NCI-H2081 (cell line): ENCODE results near the gene HDAC1.
"Not testable (repeated sequence)": the region's sequence is repeated elsewhere in the genome, so short reads cannot be mapped to it uniquely, and the experiment has no call there.

ENCODE experiments used
- DNase-seq, 2 experiments: peaks; one replicate each; lab custom pipeline; 2025; lab: John Stamatoyannopoulos, UW

HDAC1 gene

DNA sequence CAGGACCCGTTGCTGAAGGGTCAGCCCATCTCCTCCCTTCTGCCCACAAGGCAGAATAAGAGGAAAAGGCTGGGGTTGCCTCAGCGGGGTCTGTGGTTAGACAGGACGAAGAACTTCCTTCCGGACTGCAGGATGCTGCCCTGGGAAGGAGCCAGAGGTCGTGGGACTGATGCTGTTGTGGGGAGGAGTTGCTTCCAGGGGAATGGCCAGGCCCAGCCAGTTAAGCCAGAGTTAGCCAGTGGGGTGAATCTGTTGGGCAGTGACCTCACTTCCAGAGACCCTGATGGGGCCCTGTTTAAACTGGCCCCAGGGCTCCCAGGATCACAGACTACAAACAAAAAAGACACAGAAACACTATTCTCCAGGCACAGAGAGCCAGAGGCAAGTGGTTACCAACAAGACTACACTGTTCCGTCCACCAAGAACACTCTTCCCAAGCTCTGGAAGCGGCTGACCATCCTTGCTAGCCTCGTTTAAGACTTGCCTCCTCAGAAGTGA is 57.4 kb downstream of the HDAC1 start:
- no peak for DNase-seq

DNA sequence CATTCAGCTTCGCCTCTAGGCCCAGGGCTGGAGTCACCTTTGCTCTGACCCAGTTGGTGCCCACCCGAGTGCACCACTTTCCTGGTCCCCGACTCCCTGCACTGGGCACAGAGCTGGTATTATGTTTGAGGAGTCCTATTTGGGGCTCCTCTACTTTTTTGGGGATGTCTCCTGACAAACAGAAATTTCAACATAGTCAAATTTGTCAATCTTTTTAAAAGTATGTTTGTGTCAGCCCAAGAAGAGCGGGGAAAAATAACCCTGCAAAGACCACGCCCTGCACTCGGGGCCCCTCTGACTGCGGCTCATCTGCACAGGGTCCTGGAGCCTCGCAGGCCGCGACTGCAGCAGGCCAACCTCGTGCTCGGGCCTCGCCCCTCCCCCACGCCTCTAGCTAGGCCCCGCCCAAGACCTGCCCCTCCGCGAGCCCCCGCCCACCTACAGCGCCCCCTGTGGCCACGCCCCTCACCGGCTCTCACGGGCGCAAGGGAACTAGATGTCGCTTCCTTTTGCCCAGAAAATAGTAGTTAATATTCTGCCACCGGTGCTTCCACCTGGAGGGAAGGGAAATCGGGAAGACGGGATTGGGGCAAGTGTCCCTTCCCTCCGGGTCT is 59.0 kb downstream of the HDAC1 start:
- peak in 1 of 2 experiments; percentile 91 for DNase-seq

DNA sequence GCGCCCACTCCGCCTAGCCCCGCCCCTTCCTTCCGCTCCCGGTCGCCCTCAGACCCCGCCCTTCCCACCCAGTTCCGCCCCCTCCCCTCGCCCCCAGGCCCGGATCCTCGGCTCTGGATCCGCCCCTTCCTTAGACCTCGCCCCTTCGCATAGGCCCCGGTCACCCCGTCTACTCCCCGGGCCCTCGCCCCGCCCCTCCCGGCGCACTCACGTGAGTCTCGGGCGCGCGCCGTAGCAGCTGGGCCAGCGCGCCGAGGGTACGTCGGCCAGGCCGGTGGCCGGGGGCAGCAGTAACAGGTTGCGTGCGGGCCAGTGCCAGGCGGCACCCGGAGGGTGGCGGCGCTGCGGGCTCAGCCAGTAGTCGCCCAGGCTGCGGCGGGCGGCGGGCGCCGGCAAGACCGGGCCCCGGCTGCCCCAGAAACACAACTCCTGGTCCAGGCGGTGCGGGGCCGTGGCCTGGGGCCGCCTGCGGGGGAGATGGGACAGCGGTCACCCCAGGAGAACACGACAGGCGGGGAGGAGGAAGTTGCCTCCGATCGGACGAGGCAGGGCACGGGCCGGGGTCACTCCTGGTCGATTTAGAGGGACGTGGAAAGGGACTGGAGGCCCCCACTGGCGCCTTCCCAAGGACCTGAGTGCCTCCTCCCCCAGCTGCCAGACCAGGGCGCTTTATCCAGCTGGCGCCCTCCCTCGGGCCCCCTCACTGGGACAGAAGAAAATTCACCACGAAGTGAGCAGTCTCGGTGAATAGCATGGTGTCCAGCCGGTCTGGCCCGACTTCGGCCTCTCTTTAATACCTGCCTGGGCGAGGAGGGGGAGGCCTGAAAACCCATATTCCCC is 59.7 kb downstream of the HDAC1 start:
- peak; percentile 97 to 99 for DNase-seq

DNA sequence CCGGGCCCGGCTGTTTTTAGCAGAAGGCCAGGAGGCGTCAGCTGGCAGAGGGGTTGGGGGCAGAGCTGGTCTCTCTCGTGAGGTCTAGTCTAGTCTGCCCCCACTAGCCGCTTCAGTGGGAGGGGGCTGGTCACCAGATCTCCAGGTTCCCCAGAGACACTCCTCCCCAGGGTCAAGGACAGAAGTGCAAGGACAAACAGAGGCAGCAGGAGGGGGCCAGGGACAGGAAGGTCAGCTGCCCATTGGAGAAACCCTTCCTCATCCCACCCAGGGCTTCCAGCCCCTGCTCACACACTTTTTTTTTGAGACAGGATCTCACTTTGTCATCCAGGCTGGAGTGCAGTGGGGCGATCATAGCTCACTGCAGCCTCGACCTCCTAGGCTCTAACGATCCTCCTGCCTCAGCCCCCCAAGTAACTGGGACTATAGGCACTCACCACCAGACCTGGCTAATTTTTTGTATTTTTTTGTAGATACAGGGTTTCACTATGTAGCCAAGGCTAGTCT is 60.4 kb downstream of the HDAC1 start:
- no peak for DNase-seq

DNA sequence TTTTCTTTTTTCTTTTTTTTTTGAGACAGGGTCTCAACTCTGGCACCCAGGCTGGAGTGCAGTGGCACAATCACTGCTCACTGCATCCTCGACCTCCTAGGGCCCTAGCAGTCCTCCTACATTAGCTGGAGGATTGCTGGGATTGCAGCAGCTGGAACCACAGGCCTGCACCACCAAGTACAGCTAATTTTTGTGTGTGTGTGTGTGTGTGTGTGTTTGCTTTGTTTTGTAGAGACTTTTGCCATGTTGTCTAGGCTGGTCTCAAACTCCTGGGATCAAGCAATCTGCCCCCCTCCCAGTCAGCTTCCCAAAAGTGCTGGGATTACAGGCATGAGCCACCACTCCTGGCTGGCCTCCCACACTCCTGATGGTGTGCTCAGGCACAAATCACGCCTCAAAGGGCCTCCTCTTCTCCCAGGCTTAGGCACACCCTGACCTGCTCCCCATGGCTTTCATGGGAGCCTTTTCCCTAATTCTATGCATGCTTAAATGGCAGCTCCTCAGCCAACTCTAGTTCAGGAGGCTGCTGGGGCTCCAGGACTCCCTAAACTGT is 61.0 kb downstream of the HDAC1 start:
- DNase-seq, result no peak

DNA sequence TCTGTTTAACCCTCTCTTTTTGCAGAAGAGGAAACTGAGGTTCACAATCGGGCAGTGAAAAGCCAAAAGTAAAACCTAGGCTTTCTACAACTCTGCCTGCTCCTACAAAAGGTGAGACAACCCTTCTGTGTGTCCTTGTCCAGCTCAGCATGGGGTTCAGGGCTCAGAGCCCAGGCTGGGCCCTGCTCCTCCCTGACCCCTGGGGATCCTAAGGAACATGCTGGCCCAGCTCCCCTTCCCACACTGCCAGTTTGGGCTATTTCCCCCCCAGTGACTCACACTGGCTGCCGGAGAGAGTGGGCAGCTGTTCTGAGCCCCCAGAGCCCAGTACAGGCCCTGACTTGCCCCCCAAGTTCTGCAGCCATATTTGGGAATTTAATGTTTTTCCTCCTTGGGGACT is 61.5 kb downstream of the HDAC1 start:
- no peak for DNase-seq

DNA sequence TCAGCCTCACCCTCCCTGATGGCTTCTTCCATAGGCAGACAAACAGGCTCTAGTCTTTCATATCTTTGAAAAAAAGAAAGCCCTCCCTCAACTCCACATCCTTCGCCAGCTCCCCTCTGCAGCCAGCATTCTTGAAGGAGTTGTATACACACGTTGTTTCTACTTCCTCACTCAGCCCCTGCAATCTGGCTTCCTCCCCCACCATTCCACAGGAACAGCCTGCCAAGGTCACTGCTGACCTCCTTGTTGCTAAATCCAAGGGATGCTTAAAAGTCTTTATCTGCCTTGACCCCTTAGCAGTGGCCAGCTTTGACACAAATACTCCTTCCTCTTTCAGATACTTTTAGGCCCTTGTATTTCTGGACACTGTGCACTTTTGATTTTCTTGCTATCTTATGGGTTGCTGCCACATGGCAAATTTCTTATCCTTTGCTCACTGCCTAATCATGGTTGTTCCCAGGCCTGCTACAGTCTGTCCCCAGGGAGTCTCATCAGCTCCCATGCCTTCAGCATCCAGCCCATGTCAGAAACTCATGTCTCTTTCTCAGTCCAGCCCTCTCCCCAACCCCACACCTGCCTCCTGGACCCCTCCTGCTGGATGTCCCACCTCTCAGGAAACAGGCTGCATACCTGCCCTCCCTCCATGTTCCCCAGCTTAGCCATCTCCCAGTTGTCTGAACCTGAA is 62.1 kb downstream of the HDAC1 start:
- DNase-seq, result no peak

DNA sequence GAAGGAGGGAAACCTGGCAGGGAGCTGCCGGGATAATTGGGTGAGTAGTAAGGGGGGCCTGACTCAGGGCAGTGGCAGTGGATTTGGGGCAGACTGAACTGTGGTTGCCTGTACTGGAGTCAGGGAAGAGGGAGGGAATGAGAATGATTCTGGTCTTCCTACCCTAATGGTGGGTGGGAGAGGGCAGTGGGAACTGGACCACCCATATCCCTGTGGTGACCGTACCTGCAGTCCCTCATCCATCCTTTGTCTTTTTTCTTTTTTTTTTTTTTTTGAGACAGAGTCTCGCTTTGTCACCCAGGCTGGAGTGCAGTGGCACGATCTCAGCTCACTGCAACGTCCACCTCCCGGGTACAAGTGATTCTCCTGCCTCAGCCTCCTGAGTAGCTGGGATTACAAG is 63.9 kb downstream of the HDAC1 start:
- not testable (repeated sequence) for DNase-seq

DNA sequence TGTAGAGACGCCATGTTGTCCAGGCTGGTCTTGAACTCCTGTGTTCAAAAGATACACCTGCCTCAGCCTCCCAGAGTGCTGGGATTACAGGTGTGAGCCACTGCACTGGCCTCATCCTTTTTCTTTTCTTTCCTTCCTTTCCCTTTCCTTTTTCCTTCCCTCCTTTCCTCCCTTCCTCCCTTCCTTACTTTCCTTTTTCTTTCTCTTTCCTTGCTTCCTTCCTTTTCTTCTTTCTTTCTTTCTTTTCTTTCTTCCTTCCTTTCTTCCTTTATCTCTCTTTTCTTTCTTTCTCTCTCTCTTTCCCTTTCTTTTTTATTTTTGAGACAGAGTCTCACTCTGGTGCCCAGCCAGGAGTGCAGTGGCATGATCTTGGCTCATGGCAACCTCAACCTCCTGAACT is 64.6 kb downstream of the HDAC1 start:
- DNase-seq, result no peak

DNA sequence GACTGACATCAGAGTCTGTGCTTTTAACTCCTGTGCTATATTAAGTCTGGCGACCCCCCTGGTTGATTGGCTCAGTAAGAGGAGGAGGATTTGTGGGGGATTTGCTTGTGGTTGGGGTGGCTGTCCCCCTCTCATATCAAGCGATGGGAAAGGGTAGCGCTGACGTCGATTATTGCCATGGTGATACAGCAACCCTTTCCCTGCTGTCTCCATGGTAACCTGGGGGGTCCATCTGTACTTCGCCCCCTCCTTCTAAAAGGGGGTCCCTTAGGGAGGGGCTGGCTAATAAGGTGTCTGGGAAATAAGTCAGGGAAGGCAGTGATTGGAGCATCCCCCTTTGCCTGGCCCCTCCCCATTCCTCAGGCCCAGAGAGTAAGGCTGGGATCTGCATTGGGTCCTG is 65.7 kb downstream of the HDAC1 start:
- no peak for DNase-seq

DNA sequence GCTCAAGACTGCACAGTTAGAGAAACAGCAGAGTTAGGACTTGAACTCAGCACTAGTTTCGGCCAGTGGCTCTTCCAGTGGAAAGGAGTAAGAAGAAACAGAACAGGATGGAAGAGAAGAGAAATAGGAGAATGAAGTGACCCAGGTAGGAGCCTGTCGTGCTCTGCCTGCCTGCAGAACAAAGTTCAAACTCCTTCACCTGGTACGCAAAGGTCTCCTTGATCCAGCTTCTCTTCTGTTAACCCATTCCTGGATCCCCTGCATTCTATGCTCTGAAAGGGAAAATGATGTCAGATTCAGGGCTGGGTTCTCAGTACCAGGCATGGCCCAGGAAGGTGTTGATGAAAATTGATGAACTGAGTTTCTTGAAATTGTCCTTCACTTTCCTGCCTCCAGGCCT is 66.6 kb downstream of the HDAC1 start:
- no peak for DNase-seq

DNA sequence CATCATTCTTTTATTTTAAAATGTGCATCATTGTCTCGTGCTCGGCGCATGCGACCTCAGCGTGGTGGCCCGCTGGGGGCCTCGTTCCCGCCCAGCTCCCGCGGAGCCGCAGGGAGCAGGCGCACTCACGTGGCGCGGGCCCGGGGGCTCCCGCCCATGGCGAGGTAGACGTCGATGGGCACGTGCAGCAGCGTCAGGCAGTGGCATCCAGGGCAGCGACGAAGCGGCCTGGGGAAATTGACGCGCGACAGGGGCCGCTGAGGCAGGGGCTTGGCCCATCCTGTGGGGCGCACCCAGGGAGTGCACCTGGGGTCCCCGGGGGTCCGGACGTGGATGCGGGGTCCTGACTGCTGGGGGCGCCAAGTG is 69.4 kb downstream of the HDAC1 start:
- no peak for DNase-seq

DNA sequence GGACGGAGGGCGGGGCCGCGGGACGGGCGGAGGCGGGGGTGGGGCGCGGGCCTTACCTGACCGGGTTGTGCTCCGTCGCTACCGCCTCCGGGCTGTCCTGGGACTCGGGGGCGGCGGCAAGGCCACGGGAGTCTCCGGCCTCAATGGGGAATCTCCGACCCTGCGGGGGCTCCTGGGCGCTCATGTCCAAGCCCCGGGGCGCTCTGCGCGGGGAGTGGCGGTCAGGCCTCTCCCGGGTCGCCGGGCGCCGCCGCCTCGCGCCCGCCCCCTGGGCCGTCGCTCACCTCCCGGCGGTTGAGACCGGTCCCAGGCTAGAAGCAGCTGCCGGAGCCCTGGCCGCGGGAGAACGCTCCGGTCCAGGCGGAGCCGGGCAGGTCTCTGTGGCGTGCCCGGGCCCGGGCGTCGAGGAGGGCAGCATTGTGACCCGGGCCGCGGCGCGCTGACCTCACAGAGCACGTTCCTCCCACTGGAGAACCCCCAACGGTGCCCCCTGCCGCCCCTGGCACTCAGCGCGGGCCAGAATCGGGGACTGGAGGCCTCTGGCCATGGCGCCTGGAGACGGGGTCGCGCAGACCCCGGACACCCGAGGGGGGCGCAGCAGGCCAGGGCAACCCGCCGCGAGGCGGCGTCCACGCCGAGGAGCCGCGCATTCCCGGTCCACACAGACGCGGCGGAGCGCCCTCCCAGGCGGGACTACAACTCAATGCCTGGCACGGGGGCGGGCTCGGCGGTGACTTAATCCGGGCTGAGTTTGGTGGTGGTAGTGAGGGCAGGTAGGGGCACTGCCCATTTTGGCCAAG is 70.0 kb downstream of the HDAC1 start:
- DNase-seq, result no peak

DNA sequence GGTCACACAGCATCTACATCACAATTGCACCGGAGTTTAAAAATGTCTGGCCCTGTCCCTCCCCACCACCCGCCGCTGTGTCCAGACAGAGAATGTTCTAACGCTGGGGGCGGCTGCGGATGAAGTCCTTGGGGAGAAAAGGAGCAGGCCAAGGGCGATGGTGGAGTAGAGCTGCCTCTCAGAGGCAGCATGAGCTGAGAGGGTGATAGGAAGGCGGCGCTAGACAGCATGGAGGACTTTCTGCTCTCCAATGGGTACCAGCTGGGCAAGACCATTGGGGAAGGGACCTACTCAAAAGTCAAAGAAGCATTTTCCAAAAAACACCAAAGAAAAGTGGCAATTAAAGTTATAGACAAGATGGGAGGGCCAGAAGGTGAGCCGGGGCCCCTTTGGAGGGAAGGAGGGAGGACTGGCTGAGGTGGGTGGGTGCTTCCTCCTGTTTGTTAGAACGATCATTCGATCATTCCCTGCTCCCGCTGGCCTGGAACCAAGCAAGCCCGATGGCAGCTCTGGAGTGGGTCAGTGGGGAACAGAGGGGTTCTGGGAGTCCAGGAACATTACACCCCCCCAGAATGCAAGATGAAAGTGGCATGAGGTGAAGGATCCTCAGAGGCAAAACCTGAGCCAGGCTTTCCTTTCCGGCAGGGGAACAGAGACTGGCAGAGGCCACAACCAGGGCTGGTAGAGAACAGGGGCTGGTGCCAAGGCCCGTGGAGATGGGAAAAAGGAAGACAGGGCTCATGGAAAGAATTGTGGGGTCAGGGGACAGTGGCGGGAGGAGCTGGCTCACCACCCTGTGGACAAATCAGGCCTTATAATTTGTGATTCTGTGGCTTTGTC is 70.8 kb downstream of the HDAC1 start, which contains the start of the genes FAM229A and TSSK3:
TSS of gene FAM229A (minus strand) at position 12 of the 840 bp plus-strand sequence. CDS start 394 bp downstream, outside the sequence.
TSS of gene TSSK3 (plus strand) at position 66 of the 840 bp plus-strand sequence. CDS start at position 229, 163 bp downstream.
- no peak for DNase-seq

DNA sequence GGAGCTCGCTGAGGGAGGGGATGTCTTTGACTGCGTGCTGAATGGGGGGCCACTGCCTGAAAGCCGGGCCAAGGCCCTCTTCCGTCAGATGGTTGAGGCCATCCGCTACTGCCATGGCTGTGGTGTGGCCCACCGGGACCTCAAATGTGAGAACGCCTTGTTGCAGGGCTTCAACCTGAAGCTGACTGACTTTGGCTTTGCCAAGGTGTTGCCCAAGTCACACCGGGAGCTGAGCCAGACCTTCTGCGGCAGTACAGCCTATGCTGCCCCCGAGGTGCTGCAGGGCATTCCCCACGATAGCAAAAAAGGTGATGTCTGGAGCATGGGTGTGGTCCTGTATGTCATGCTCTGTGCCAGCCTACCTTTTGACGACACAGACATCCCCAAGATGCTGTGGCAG is 71.8 kb downstream of the HDAC1 start:
- DNase-seq, result no peak

DNA sequence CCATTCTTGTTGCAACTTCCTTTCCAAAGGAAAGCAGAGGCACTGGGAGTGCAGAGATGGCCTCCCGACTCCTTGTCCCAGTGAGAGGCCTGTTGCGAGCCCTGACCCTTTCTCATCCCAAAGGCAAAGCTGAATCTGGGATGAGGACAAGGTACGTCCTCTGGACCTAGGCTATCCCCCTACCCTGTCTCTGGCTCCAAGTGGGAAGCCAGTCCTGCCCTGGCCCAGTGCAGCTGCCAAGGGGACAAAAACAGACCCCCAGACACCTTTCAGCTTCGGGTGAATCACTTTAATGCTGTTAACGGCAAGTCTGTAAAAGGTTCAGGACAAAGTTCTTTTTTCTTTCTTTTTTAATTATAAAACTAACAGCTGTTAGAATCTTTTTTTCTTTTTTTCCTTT is 73.0 kb downstream of the HDAC1 start:
- DNase-seq, result no peak

DNA sequence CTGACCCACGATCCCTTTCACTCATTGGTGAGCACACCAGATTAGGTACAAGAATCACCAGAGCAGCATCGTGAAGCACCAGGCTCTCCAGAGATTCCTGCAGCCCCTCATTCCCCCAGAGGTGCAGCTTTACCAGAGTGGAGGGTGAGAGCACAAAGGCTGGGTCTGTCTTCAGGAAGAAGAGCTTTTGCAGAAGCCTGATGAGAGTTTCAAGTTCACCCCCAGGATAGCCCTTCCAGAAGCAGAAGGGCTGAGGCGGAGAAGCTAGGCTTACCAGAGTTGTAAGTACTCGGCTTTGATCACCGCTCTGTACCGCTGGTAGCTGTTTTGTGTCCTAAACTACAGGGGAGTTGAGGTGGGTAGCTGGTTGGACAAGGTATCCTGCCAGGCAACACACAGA is 73.6 kb downstream of the HDAC1 start:
- DNase-seq, result no peak

DNA sequence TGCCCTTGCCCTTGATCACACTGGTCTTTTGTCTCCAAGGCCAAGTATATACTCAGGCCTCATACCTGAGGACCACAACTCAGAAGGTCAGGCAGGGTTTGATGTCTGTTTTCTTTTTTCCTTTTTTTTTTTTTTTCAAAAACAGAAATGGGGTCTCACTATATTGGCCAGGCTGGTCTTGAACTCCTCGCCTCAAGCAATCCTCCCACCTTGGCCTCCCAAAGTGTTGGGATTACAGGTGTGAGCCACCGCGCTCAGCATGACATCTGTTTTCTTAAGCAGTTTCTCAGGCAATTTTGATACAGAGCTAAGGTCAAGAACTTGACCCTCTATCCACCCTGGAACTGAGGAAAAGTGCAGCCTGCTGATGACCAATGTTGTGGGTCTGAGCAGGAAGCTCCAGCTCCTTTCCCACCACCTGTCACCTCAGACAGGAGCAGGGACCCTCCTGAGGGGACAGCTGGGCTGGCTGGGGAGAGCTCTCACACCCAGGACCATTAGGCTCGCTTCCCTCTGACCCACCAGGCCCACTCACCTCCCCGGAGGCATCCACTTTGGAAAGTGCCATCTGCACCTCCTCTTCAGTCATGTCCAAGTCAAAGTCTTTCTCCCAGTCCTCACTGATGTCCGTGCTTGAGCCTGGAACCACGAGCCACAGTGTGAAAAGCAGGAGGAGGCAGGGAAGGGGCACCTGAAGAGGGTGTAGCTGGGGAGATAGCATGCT is 76.2 kb downstream of the HDAC1 start:
- no peak for DNase-seq

DNA sequence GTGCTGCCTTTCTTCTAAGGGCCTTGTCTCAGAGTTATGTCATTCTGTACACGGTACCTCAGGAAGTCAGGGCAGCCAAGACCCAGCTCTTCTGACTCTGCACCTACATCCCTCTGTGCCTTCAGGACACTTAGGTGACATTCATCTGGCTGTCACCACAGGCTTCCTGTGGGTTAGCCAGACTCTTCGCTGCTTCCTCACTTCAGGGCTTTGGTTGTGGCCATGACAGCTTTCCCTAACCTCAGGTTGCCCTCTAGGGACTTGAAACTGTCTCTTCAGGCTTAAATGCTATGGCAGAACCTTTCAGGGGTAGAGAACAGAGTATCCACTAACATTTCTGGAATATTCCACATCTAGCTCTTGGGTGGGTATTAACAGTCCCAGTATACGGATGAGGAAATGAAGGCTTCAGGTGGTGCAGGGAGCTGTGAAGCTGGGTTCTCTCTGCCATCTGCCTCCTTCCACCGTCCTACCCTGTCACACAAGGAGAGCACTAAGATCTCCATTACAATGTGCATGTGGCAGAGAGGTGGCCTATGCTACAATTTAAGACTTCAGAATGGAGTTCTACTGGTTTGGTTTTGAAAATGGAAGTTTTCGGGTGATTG is 80.4 kb downstream of the HDAC1 start:
- no peak for DNase-seq
